GM12878 (cell line): ENCODE results near the gene TMUB2. TPM values are rescaled to one million over a fixed set of nuclear protein-coding genes. Genes with fewer than 3 reads are reported as not detected.

ENCODE experiments used
- ATAC-seq: fragments of 200-7000 bp; cut with Tn5 transposase; 3 replicates; pipeline ENCODE4 v1.9.1; 2020; ENCODE audit warnings: mild to moderate bottlenecking, moderate library complexity
- BruUV-seq: library from RNA; stranded (reverse); fragments of 400-500 nt; replicated peaks from 2 replicates; lab custom pipeline; 2021; lab: Mats Ljungman, UMichigan
- CTCF ChIA-PET: fragments of 300-600 bp; sonication (Branson Sonifier 250); formaldehyde crosslinking; extraction: SDS; loops from one replicate; lab custom pipeline; 2021; ENCODE audit warnings: inconsistent platforms; lab: Yijun Ruan, JAX
- POLR2A ChIA-PET: fragments of 350-600 bp; formaldehyde crosslinking; extraction: SDS; loops from one replicate; lab custom pipeline; 2021; ENCODE audit warnings: inconsistent platforms; lab: Charles Lee
- RAD21 ChIA-PET: fragments of 300-600 bp; sonication (Branson Sonifier 250); formaldehyde crosslinking; loops from one replicate; lab custom pipeline; 2023; ENCODE audit warnings: antibody characterized with exemption; ENCODE audit not compliant: unreplicated experiment; lab: Charles Lee
- SMC1A ChIA-PET: fragments of 300-600 bp; sonication (Branson Sonifier 250); formaldehyde crosslinking; loops from one replicate; lab custom pipeline; 2023; ENCODE audit not compliant: unreplicated experiment, uncharacterized antibody; lab: Charles Lee
- DNase-seq: peaks from one replicate; pipeline ENCODE4 v3.0.0-alpha.2; 2011; ENCODE audit warnings: low read depth, low spot score
- FAIRE-seq: peaks from 3 replicates; lab custom pipeline; 2011; peaks lifted over from hg19 to GRCh38; lab: Jason Lieb, UNC
- H2AFZ ChIP-seq: 2 replicates; pipeline ENCODE4 v1.6.0; 2011; ENCODE audit warnings: low read depth, low read length, control low read depth; ENCODE audit not compliant: control insufficient read depth
- H3K27ac ChIP-seq: 2 replicates; pipeline ENCODE4 v1.5.1; 2011; ENCODE audit warnings: control low read depth; ENCODE audit not compliant: control insufficient read depth, insufficient read depth
- H3K27me3 ChIP-seq, 2 experiments: replicated peaks in 1 of 2; 2 replicates each; pipeline versions ENCODE4 v1.6.0 to v1.6.1; 2011; ENCODE audit warnings: low read length in 1 of 2; ENCODE audit not compliant: control insufficient read depth in 2 of 2, insufficient read depth in 2 of 2
- H3K36me3 ChIP-seq, 2 experiments: 2 replicates each; pipeline ENCODE4 v1.5.1; 2011; ENCODE audit warnings: low read length in 1 of 2; ENCODE audit not compliant: control insufficient read depth in 2 of 2, insufficient read depth in 2 of 2
- H3K4me1 ChIP-seq: 2 replicates; pipeline ENCODE4 v1.6.1; 2011; ENCODE audit warnings: mild to moderate bottlenecking, low read length, moderate library complexity, mixed read lengths; ENCODE audit not compliant: control insufficient read depth, insufficient read depth
- H3K4me2 ChIP-seq: 2 replicates; pipeline ENCODE4 v1.6.0; 2011; ENCODE audit warnings: control low read depth; ENCODE audit not compliant: control insufficient read depth, insufficient read depth
- H3K4me3 ChIP-seq: fragments of 200-600 bp; sonication (generic); 2 replicates; pipeline ENCODE4 v1.5.1; 2016
- H3K79me2 ChIP-seq: 2 replicates; pipeline ENCODE4 v1.6.0; 2011; ENCODE audit warnings: low read length; ENCODE audit not compliant: control insufficient read depth, insufficient read depth
- H3K9ac ChIP-seq: 2 replicates; pipeline ENCODE4 v1.8.0; 2011; ENCODE audit warnings: low read length, control low read depth, mixed read lengths; ENCODE audit not compliant: control insufficient read depth, insufficient read depth
- H3K9me3 ChIP-seq: replicated peaks from 3 replicates; pipeline ENCODE4 v1.5.1; 2011; ENCODE audit warnings: mild to moderate bottlenecking, low read length; ENCODE audit not compliant: control insufficient read depth, insufficient read depth
- H4K20me1 ChIP-seq: 2 replicates; pipeline ENCODE4 v1.6.0; 2011; ENCODE audit not compliant: control insufficient read depth, insufficient read depth
- NKRF ChIP-seq: fragments of 450-650 bp; conservative IDR thresholded peaks from 2 replicates; pipeline ENCODE4 v1.6.1; 2017; ENCODE audit warnings: mild to moderate bottlenecking, moderate library complexity
- STAT3 ChIP-seq: IDR thresholded peaks from 2 replicates; pipeline ENCODE4 v1.6.1; 2011; ENCODE audit warnings: low read depth, low read length, improper control_type of control experiment
- TAF1 ChIP-seq: IDR thresholded peaks from 2 replicates; pipeline ENCODE4 v1.6.1; 2011; ENCODE audit warnings: mild to moderate bottlenecking, low read depth, low read length, borderline replicate concordance
- USF1 ChIP-seq: IDR thresholded peaks from 2 replicates; pipeline ENCODE4 v1.6.1; 2011; ENCODE audit warnings: borderline replicate concordance, low read depth, mild to moderate bottlenecking, moderate library complexity, mixed read lengths, low read length; ENCODE audit not compliant: insufficient read depth; ENCODE audit errors: extremely low read length
- YY1 ChIP-seq: IDR thresholded peaks from 2 replicates; pipeline ENCODE4 v1.6.1; 2011; ENCODE audit warnings: low read depth, mild to moderate bottlenecking, low read length
- ZZZ3 ChIP-seq: IDR thresholded peaks from 2 replicates; pipeline ENCODE4 v1.6.1; 2011; ENCODE audit warnings: low read depth; ENCODE audit not compliant: control insufficient read depth, insufficient read length
- WGBS: methylation state at CpG from one replicate; pipeline ENCODE4 v1.1.6; 2016; ENCODE audit warnings: low lambda C conversion rate; ENCODE audit not compliant: insufficient replicate concordance, insufficient coverage; ENCODE audit errors: missing lambda C conversion rate; 5-methylcytosine and 5-hydroxymethylcytosine counted together
- in situ Hi-C: fragments of 300-500 bp; cut with MboI; formaldehyde crosslinking; loops from 9 replicates; pipeline ENCODE4 v1.14.3; 2018; ENCODE audit warnings: mixed read lengths
- intact Hi-C: fragments of 100-400 bp; cut with micrococcal nuclease; formaldehyde crosslinking; loops from one replicate; pipeline ENCODE4 v1.14.2; 2022; ENCODE audit not compliant: unreplicated experiment
- polyA plus RNA-seq, 11 experiments: library from polyadenylated mRNA; depleted of rRNA in 4 of 11; unstranded in 6 of 11; stranded (reverse) in 5 of 11; fragments of >200 nt; fragmentation: Nextera tagmentation in 4 of 11; fragmentation: Illumina TruSeq in 1 of 11; extraction: Ambion mirVana in 4 of 11; extraction: Trizol in 1 of 11; gene quantifications; 1 replicate in 1 of 11; 2 replicates in 10 of 11; pipeline versions ENCODE4 v1.2.1 to v1.2.3, GENCODE V29; 2011 to 2016; ENCODE audit warnings: inconsistent platforms in 2 of 11, missing spikeins in 2 of 11, low read depth in 1 of 11
- total RNA-seq, 4 experiments: library from RNA; depleted of rRNA in 3 of 4; stranded (reverse); fragments of >200 nt in 3 of 4; fragmentation: Illumina TruSeq in 1 of 4; extraction: Trizol in 1 of 4; gene quantifications; 2 replicates each; pipeline versions ENCODE4 v1.2.1 to v1.2.3, GENCODE V29; 2013 to 2021

Gene TMUB2
- total and polyA plus RNA-seq, 10 of the 15 experiments (the other 5 are each of a cell fraction or from before 2014, with no cell fraction given) = 4.3 to 34.0 (median 20.0) TPM

- Histone ChIP-seq H3K4me2 (no peak overlapping the region), H4K20me1 (no peaks in the 10 kb centered on the region), H3K27me3 (no peaks in the 10 kb centered on the region), H3K79me2 (no peaks in the 10 kb centered on the region)
- POLR2A ChIA-PET = no interaction called here
- no TSS peak for BruUV-seq
- ATAC-seq = no peak
- TF ChIP-seq USF1 (no peak), STAT3 (no peak), NKRF (no peak), TAF1 (no peak), YY1 (no peak), ZZZ3 (no peak)
- TF ChIP-seq, all 136 proteins: peak for 0
- H3K36me3 ChIP-seq = peaks cover 4 to 7% of the 10 kb centered on the region in 2 experiments
- in situ Hi-C loops (no loop called here), intact Hi-C loops (no loop called here)
- no peak overlapping the region for H2AFZ ChIP-seq
- FAIRE-seq (no peak), DNase-seq (no peak)
- ChIA-PET CTCF (interaction anchor here (0.6 kb wide), 1 partner anchor 21 kb away, joined by 3 read pairs; no protein-coding TSS in a partner anchor), SMC1A (interaction anchor here (1.3 kb wide), 1 partner anchor 23 kb away, joined by 3 read pairs; no protein-coding TSS in a partner anchor), RAD21 (no interaction called here)
- H3K4me3 ChIP-seq = no peak overlapping the region
- 76% methylated on average over 2 of the region's 2 CpGs for WGBS
- H3K4me1 ChIP-seq = peaks cover 5% of the 10 kb centered on the region
- H3K9ac ChIP-seq = no peak overlapping the region
- H3K27ac ChIP-seq = no peak overlapping the region
- no peaks in the 10 kb centered on the region for H3K9me3 ChIP-seq
These were observed 12.3 kb upstream of the TMUB2 start for GRCh38 chr17:44174427-44174826.
